ENCODE measurements around the gene ASB10.

GRCh38 chr7:151179287-151179860 lies 7.7 kb downstream of the ASB10 start:
- TF ChIP-seq EZH2 (IDR thresholded peaks at IDR 0.05; ENCODE audit: low read depth, unreplicated experiment) (no peak), CTCF (conservative IDR thresholded peaks at IDR 0.05; ENCODE audit: low read depth in 2 of 2) (no peak), REST (IDR thresholded peaks at IDR 0.05; ENCODE audit: unreplicated experiment) (no peak), ETS1 (IDR thresholded peaks at IDR 0.05) (no peak), EZH2phosphoT487 (IDR thresholded peaks at IDR 0.05; ENCODE audit: unreplicated experiment) (no peak), ZNF114 (CRISPR knock-in tag; IDR thresholded peaks at IDR 0.05) (no peak), POLR2AphosphoS5 (IDR thresholded peaks at IDR 0.05; ENCODE audit: low read depth) (no peak), NANOG (IDR thresholded peaks at IDR 0.05; ENCODE audit: borderline replicate concordance) (no peak), ZNF462 (CRISPR knock-in tag; IDR thresholded peaks at IDR 0.05) (no peak), CREB1 (CRISPR knock-in tag; IDR thresholded peaks at IDR 0.05; ENCODE audit: low read depth) (no peak), JUNB (IDR thresholded peaks at IDR 0.05; ENCODE audit: unreplicated experiment) (no peak)
